ENCODE data around the gene H2BK1.

- TF ChIP-seq POLR2A (IDR thresholded peaks at IDR 0.05) = no peak
- TF ChIP-seq, protein P1, sequence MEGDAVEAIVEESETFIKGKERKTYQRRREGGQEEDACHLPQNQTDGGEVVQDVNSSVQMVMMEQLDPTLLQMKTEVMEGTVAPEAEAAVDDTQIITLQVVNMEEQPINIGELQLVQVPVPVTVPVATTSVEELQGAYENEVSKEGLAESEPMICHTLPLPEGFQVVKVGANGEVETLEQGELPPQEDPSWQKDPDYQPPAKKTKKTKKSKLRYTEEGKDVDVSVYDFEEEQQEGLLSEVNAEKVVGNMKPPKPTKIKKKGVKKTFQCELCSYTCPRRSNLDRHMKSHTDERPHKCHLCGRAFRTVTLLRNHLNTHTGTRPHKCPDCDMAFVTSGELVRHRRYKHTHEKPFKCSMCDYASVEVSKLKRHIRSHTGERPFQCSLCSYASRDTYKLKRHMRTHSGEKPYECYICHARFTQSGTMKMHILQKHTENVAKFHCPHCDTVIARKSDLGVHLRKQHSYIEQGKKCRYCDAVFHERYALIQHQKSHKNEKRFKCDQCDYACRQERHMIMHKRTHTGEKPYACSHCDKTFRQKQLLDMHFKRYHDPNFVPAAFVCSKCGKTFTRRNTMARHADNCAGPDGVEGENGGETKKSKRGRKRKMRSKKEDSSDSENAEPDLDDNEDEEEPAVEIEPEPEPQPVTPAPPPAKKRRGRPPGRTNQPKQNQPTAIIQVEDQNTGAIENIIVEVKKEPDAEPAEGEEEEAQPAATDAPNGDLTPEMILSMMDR (IDR thresholded peaks at IDR 0.05) = no peak
Measured at GRCh38 chr7:151250181-151251132, 40.2 kb upstream of the H2BK1 start.

Data from vagina (tissue), 2 donors.